DOHH2 (cell line): ENCODE measurements around the gene SCARF1.

Experiments used
- CTCF ChIP-seq: fragments of 200-600 bp; sonication (generic); IDR thresholded peaks from one replicate; pipeline ENCODE4 v1.5.1; 2014; ENCODE audit warnings: antibody characterized with exemption, mild to moderate bottlenecking, low read depth, low read length; ENCODE audit not compliant: poor library complexity, severe bottlenecking
- EZH2phosphoT487 ChIP-seq: fragments of 200-600 bp; sonication (generic); IDR thresholded peaks from 2 replicates; pipeline ENCODE4 v1.6.1; 2017; ENCODE audit warnings: borderline replicate concordance, mild to moderate bottlenecking, antibody characterized with exemption, low read length, moderate library complexity, mixed read lengths

GRCh38 chr17:1643293-1643998 is 2.1 kb downstream of the SCARF1 start:
- TF ChIP-seq CTCF: peak; percentile 35
- TF ChIP-seq EZH2phosphoT487: no peak
